ENCODE results near the gene MUSTN1. TPM values are rescaled to one million over a fixed set of nuclear protein-coding genes. Genes with fewer than 3 reads are reported as not detected.

The MUSTN1 gene
- polyA plus RNA-seq, 2 of the 4 experiments (the other 2 are of a cell fraction) = not detected

DNA sequence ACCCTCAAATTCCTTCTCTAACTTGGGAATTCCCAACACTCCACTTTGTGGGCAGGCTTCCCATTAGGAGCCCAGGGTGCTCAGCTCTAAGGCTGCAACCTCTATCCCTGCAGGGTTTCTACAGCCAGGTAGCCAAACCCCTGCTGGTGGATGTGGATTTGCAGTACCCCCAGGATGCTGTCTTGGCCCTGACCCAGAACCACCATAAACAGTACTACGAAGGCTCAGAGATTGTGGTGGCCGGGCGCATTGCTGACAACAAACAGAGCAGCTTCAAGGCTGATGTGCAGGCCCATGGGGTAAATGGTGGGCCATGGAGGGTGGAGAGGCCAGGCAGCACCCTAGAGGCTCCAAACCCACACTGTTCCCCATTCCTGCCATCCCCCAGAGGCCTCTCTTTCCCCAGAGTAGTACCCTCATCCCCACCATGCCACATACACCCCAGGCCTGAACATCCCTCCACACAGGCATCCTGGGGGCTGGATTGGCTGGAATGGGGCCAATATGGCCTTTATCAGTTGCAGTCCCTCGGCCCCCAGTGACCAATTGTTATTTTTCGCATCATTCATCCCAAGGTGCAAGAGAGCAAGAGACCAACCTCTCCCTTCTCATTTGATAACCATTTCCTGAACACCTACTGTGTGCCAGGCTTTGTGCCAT is 49.8 kb downstream of the MUSTN1 start:
- H3K4me1 ChIP-seq = no peaks in the 10 kb centered on the region
- H3K9me3 ChIP-seq = no peaks in the 10 kb centered on the region
- no peak overlapping the region for H3K4me2 ChIP-seq
- POLR2A ChIA-PET = no interaction called here
- DNase-seq (ENCODE audit: low read depth in 1 of 2, low spot score in 1 of 2) = no peak
- ATAC-seq = no peak
- CTCF ChIA-PET = interaction anchor here (1.0 kb wide), 1 partner anchor 37 kb away, joined by 3 read pairs; no protein-coding TSS in a partner anchor
- no peak for FAIRE-seq
- TF ChIP-seq HDAC2 (IDR thresholded peaks at IDR 0.05) (no peak), BHLHE40 (IDR thresholded peaks at IDR 0.05; ENCODE audit: low read depth, low read length) (no peak), RNF2 (IDR thresholded peaks at IDR 0.05; ENCODE audit: borderline replicate concordance, low read depth) (no peak), FOSL2 (IDR thresholded peaks at IDR 0.05) (no peak), FOSL2 (CRISPR knock-in tag; IDR thresholded peaks at IDR 0.05) (no peak), RFX5 (IDR thresholded peaks at IDR 0.05) (no peak)
- TF ChIP-seq, protein P1, sequence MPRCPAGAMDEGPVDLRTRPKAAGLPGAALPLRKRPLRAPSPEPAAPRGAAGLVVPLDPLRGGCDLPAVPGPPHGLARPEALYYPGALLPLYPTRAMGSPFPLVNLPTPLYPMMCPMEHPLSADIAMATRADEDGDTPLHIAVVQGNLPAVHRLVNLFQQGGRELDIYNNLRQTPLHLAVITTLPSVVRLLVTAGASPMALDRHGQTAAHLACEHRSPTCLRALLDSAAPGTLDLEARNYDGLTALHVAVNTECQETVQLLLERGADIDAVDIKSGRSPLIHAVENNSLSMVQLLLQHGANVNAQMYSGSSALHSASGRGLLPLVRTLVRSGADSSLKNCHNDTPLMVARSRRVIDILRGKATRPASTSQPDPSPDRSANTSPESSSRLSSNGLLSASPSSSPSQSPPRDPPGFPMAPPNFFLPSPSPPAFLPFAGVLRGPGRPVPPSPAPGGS (IDR thresholded peaks at IDR 0.05) = no peak
- TF ChIP-seq, protein P2, sequence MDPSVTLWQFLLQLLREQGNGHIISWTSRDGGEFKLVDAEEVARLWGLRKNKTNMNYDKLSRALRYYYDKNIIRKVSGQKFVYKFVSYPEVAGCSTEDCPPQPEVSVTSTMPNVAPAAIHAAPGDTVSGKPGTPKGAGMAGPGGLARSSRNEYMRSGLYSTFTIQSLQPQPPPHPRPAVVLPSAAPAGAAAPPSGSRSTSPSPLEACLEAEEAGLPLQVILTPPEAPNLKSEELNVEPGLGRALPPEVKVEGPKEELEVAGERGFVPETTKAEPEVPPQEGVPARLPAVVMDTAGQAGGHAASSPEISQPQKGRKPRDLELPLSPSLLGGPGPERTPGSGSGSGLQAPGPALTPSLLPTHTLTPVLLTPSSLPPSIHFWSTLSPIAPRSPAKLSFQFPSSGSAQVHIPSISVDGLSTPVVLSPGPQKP (IDR thresholded peaks at IDR 0.05; ENCODE audit: low read depth, low read length) = no peak
- TF ChIP-seq, protein P3, sequence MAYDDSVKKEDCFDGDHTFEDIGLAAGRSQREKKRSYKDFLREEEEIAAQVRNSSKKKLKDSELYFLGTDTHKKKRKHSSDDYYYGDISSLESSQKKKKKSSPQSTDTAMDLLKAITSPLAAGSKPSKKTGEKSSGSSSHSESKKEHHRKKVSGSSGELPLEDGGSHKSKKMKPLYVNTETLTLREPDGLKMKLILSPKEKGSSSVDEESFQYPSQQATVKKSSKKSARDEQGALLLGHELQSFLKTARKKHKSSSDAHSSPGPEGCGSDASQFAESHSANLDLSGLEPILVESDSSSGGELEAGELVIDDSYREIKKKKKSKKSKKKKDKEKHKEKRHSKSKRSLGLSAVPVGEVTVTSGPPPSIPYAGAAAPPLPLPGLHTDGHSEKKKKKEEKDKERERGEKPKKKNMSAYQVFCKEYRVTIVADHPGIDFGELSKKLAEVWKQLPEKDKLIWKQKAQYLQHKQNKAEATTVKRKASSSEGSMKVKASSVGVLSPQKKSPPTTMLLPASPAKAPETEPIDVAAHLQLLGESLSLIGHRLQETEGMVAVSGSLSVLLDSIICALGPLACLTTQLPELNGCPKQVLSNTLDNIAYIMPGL (CRISPR knock-in tag; IDR thresholded peaks at IDR 0.05; ENCODE audit: borderline replicate concordance) = no peak
- no peak overlapping the region for H3K4me3 ChIP-seq
- no peak overlapping the region for H3K27ac ChIP-seq
- WGBS (ENCODE audit: missing lambda C conversion rate) = 57% methylated on average over 5 of the region's 5 CpGs

DNA sequence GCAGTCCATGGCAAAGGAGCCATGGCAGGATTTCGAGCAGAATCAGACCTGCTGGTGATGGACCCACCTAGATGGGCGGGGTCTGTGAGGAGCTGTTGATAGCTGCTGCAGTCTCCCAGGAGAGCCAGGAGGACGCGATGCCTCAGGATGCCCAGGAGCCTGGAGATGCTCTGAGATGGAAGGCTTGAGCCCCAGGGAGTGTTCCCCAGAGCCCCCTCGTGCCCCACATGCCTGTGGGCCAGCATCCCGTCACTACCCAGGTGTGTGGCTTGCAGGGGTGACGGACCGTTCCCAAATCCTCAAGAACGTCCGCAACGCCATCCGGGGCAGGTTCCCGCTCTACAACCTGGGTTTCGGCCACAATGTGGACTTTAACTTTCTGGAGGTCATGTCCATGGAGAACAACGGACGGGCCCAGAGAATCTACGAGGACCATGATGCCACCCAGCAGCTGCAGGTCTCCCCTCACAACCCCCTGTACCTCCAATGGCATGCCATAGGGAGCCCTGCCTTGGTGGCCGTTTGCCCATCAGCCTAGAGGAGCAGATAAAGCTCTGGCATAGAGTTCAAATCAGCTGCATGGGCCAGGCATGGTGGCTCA is 50.7 kb downstream of the MUSTN1 start:
- TF ChIP-seq RNF2 (IDR thresholded peaks at IDR 0.05; ENCODE audit: borderline replicate concordance, low read depth) (no peak), BHLHE40 (IDR thresholded peaks at IDR 0.05; ENCODE audit: low read depth, low read length) (no peak), CHD4 (IDR thresholded peaks at IDR 0.05; ENCODE audit: borderline replicate concordance) (no peak), NPAS2 (CRISPR knock-in tag; IDR thresholded peaks at IDR 0.05; ENCODE audit: borderline replicate concordance) (no peak)
- DNase-seq (ENCODE audit: low read depth in 1 of 2, low spot score in 1 of 2) = no peak
- Histone ChIP-seq H3K4me3 (no peak overlapping the region), H3K4me2 (no peak overlapping the region), H3K9me3 (no peaks in the 10 kb centered on the region), H3K27ac (no peak overlapping the region), H3K4me1 (no peaks in the 10 kb centered on the region)
- ChIA-PET POLR2A (no interaction called here), CTCF (interaction anchor here (0.7 kb wide), 1 partner anchor 16 kb away, joined by 3 read pairs; no protein-coding TSS in a partner anchor)
- no peak for ATAC-seq
- FAIRE-seq = no peak
- 27% methylated on average over 7 of the region's 18 CpGs for WGBS (ENCODE audit: missing lambda C conversion rate)

DNA sequence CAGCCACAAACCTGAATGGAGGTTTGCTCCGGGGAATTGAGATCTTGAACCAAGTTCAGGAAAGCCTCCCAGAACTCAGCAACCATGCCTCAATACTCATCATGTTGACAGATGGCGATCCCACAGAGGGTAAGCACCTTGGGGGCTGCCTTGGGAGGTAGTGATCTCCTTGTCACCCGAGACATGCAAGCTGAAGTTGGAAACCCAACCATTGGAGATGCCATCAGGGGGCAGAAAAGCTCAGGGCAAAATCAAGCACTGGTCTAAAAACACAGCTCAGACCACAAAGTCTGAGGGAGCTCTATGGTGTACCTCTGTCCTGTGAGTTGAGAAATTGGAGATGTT is 51.6 kb downstream of the MUSTN1 start:
- no peak for FAIRE-seq
- H3K4me2 ChIP-seq = no peak overlapping the region
- DNase-seq (ENCODE audit: low read depth in 1 of 2, low spot score in 1 of 2) = no peak
- H3K4me3 ChIP-seq = no peak overlapping the region
- H3K27ac ChIP-seq = no peak overlapping the region
- no peak for TF ChIP-seq FOSB (CRISPR knock-in tag; IDR thresholded peaks at IDR 0.05)
- TF ChIP-seq RAD21 (conservative IDR thresholded peaks at IDR 0.05 in 1 of 2, IDR thresholded peaks at IDR 0.05 in 1 of 2) = no peak
- no peak for TF ChIP-seq ZSCAN20 (CRISPR knock-in tag; IDR thresholded peaks at IDR 0.05)
- no peak for TF ChIP-seq ZFP36 (IDR thresholded peaks at IDR 0.05; ENCODE audit: borderline replicate concordance, partially characterized antibody)
- TF ChIP-seq, protein P4, sequence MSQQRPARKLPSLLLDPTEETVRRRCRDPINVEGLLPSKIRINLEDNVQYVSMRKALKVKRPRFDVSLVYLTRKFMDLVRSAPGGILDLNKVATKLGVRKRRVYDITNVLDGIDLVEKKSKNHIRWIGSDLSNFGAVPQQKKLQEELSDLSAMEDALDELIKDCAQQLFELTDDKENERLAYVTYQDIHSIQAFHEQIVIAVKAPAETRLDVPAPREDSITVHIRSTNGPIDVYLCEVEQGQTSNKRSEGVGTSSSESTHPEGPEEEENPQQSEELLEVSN (IDR thresholded peaks at IDR 0.05; ENCODE audit: borderline replicate concordance, low read depth) = no peak
- TF ChIP-seq RFX5 (IDR thresholded peaks at IDR 0.05) = no peak
- ATAC-seq = no peak; a peak in 1 of 6 replicates
- no peaks in the 10 kb centered on the region for H3K9me3 ChIP-seq
- CTCF ChIA-PET = interaction anchor here (0.7 to 1.3 kb wide), 2 partner anchors 9 to 15 kb away, joined by 3 to 7 read pairs; no protein-coding TSS in a partner anchor
- WGBS (ENCODE audit: missing lambda C conversion rate) = 83% methylated on average over 1 of the region's 3 CpGs
- POLR2A ChIA-PET = no interaction called here
- no peaks in the 10 kb centered on the region for H3K4me1 ChIP-seq

Small RNA genes lying within 50 kb of the gene (small RNA-seq; reads per million reads assigned to genes)
- gene MIR8064 (0 reads per million in 6 experiments), gene MUSTN1 (0 reads per million in 6 experiments)

Other genes with a start within 250 kb of the MUSTN1 start
- 21.6 and 24.9 TPM in 2 replicates for gene PBRM1, start 149.1 kb downstream of the MUSTN1 start, polyA plus RNA-seq (2011; rRNA removed)
- gene PBRM1, start 149.1 kb downstream of the MUSTN1 start, polyA plus RNA-seq (2017; fragmentation: RNase III; extraction: RNeasy Plus Mini Kit Qiagen cat#74134 plus additional on column Dnase treatment) = 15.0 to 16.7 TPM (median 15.4 TPM) in 3 replicates
- gene GNL3, start 149.0 kb downstream of the MUSTN1 start, polyA plus RNA-seq (2011; rRNA removed) = 125 and 139 TPM in 2 replicates
- 123 to 146 TPM (median 125 TPM) in 3 replicates for gene GNL3, start 149.0 kb downstream of the MUSTN1 start, polyA plus RNA-seq (2017; fragmentation: RNase III; extraction: RNeasy Plus Mini Kit Qiagen cat#74134 plus additional on column Dnase treatment)
- 58.5 and 74.9 TPM in 2 replicates for gene GLT8D1, start 129.2 kb downstream of the MUSTN1 start, polyA plus RNA-seq (2011; rRNA removed)
- 37.3 to 40.2 TPM (median 37.8 TPM) in 3 replicates for gene GLT8D1, start 129.2 kb downstream of the MUSTN1 start, polyA plus RNA-seq (2017; fragmentation: RNase III; extraction: RNeasy Plus Mini Kit Qiagen cat#74134 plus additional on column Dnase treatment)
- 140 and 180 TPM in 2 replicates for gene SPCS1, start 128.9 kb downstream of the MUSTN1 start, polyA plus RNA-seq (2011; rRNA removed)
- gene SPCS1, start 128.9 kb downstream of the MUSTN1 start, polyA plus RNA-seq (2017; fragmentation: RNase III; extraction: RNeasy Plus Mini Kit Qiagen cat#74134 plus additional on column Dnase treatment) = 181 to 184 TPM (median 183 TPM) in 3 replicates
- 19.4 and 20.2 TPM in 2 replicates for gene NEK4, start 64.1 kb downstream of the MUSTN1 start, polyA plus RNA-seq (2011; rRNA removed)
- 11.4 to 12.1 TPM (median 11.4 TPM) in 3 replicates for gene NEK4, start 64.1 kb downstream of the MUSTN1 start, polyA plus RNA-seq (2017; fragmentation: RNase III; extraction: RNeasy Plus Mini Kit Qiagen cat#74134 plus additional on column Dnase treatment)
- gene ITIH1, start 57.4 kb downstream of the MUSTN1 start, polyA plus RNA-seq (2011; rRNA removed) = not detected in 2 replicates
- gene ITIH1, start 57.4 kb downstream of the MUSTN1 start, polyA plus RNA-seq (2017; fragmentation: RNase III; extraction: RNeasy Plus Mini Kit Qiagen cat#74134 plus additional on column Dnase treatment) = not detected in 3 replicates
- gene ITIH3, start 40.2 kb downstream of the MUSTN1 start, polyA plus RNA-seq (2011; rRNA removed) = 0.09 TPM in 1 of 2 replicates, not detected in the other
- 0.04 TPM in 1 of 3 replicates, not detected in the others for gene ITIH3, start 40.2 kb downstream of the MUSTN1 start, polyA plus RNA-seq (2017; fragmentation: RNase III; extraction: RNeasy Plus Mini Kit Qiagen cat#74134 plus additional on column Dnase treatment)
- gene ITIH4, start 4.3 kb downstream of the MUSTN1 start, polyA plus RNA-seq (2011; rRNA removed) = 0.79 and 0.88 TPM in 2 replicates
- 0.79 to 1.3 TPM (median 0.89 TPM) in 3 replicates for gene ITIH4, start 4.3 kb downstream of the MUSTN1 start, polyA plus RNA-seq (2017; fragmentation: RNase III; extraction: RNeasy Plus Mini Kit Qiagen cat#74134 plus additional on column Dnase treatment)
- gene STIMATE, start 62.5 kb upstream of the MUSTN1 start, polyA plus RNA-seq (2011; rRNA removed) = 5.0 and 5.2 TPM in 2 replicates
- gene STIMATE, start 62.5 kb upstream of the MUSTN1 start, polyA plus RNA-seq (2017; fragmentation: RNase III; extraction: RNeasy Plus Mini Kit Qiagen cat#74134 plus additional on column Dnase treatment) = 5.5 to 7.6 TPM (median 7.2 TPM) in 3 replicates
- 9.6 and 9.9 TPM in 2 replicates for gene SFMBT1, start 211.1 kb upstream of the MUSTN1 start, polyA plus RNA-seq (2011; rRNA removed)
- 7.0 to 7.2 TPM (median 7.1 TPM) in 3 replicates for gene SFMBT1, start 211.1 kb upstream of the MUSTN1 start, polyA plus RNA-seq (2017; fragmentation: RNase III; extraction: RNeasy Plus Mini Kit Qiagen cat#74134 plus additional on column Dnase treatment)